GM04503 (cell line): Measurements from ENCODE around the gene SMLR1.
A peak's percentile ranks its signal among the peaks of the same experiment; 100 is the strongest.
"Not testable (repeated sequence)": the region's sequence is repeated elsewhere in the genome, so short reads cannot be mapped to it uniquely, and the experiment has no call there.

ENCODE experiments used
- DNase-seq: peaks from one replicate; pipeline ENCODE4 v3.0.0-alpha.2; 2012; ENCODE audit warnings: low read depth

The SMLR1 gene

GRCh38 chr6:130827247-130828149 is at the start of gene SMLR1:
SMLR1 (plus strand) TSS chr6:130827406; CDS start chr6:130827414, 8 bp downstream.
- no peak for DNase-seq

- peak; percentile 59 for DNase-seq
Observed at GRCh38 chr6:130778946-130779657, 48.1 kb upstream of the SMLR1 start.

GRCh38 chr6:130779658-130780033 is 47.6 kb upstream of the SMLR1 start:
- no peak for DNase-seq

GRCh38 chr6:130780122-130780521 is 47.1 kb upstream of the SMLR1 start:
- DNase-seq, result no peak

GRCh38 chr6:130781557-130781956 is 45.6 kb upstream of the SMLR1 start:
- no peak for DNase-seq

- DNase-seq, result no peak
Observed at GRCh38 chr6:130783416-130784107, 43.6 kb upstream of the SMLR1 start.

GRCh38 chr6:130787726-130788500 is 39.3 kb upstream of the SMLR1 start:
- no peak for DNase-seq

GRCh38 chr6:130788954-130789353 is 38.3 kb upstream of the SMLR1 start:
- DNase-seq, result no peak

- DNase-seq, result no peak
Observed at GRCh38 chr6:130794010-130794697, 33.1 kb upstream of the SMLR1 start.

GRCh38 chr6:130794738-130795137 is 32.5 kb upstream of the SMLR1 start:
- DNase-seq, result no peak

GRCh38 chr6:130796313-130796905 is 30.8 kb upstream of the SMLR1 start:
- DNase-seq, result peak; percentile 39

GRCh38 chr6:130797061-130797460 is 30.1 kb upstream of the SMLR1 start:
- no peak for DNase-seq

GRCh38 chr6:130801368-130801767 is 25.8 kb upstream of the SMLR1 start:
- not testable (repeated sequence) for DNase-seq

GRCh38 chr6:130810307-130811030 is 16.7 kb upstream of the SMLR1 start:
- no peak for DNase-seq

GRCh38 chr6:130811932-130812331 is 15.3 kb upstream of the SMLR1 start:
- DNase-seq, result no peak

GRCh38 chr6:130814506-130814905 is 12.7 kb upstream of the SMLR1 start:
- no peak for DNase-seq

GRCh38 chr6:130815200-130816071 is 11.8 kb upstream of the SMLR1 start:
- DNase-seq, result no peak

GRCh38 chr6:130822736-130823135 is 4.5 kb upstream of the SMLR1 start:
- DNase-seq, result no peak
